Psoas muscle (tissue), 8 donors: Measurements from ENCODE around the gene BNIP3. TPM values are rescaled to one million over a fixed set of nuclear protein-coding genes. Genes with fewer than 3 reads are reported as not detected.
A peak's percentile ranks its signal among the peaks of the same experiment; 100 is the strongest.

ENCODE experiments used
- ATAC-seq, 4 donors: fragments of 200-7000 bp; cut with Tn5 transposase; one replicate each; pipeline ENCODE4 v1.9.1; 2020; ENCODE audit warnings: moderate library complexity in 3 of 4, mild to moderate bottlenecking in 2 of 4
- DNase-seq, 2 donors: peaks; one replicate each; pipeline ENCODE4 v3.0.0-alpha.2; 2020
- H3K27ac ChIP-seq: fragments of 200-600 bp; one replicate; pipeline ENCODE4 v1.8.0; 2022
- H3K27me3 ChIP-seq, 3 donors: fragments of 200-600 bp in 1 of 3; one replicate each; pipeline versions ENCODE4 v1.6.1 to v1.8.0; 2013 to 2022; ENCODE audit warnings: low read length in 2 of 3, mild to moderate bottlenecking in 2 of 3, moderate library complexity in 1 of 3; ENCODE audit not compliant: insufficient read depth in 3 of 3
- H3K36me3 ChIP-seq, 2 donors: fragments of 200-600 bp in 1 of 2; one replicate each; pipeline versions ENCODE4 v1.6.1 to v1.8.0; 2013 to 2022; ENCODE audit warnings: low read depth in 1 of 2, mild to moderate bottlenecking in 1 of 2, moderate library complexity in 1 of 2; ENCODE audit not compliant: insufficient read depth in 1 of 2
- H3K4me1 ChIP-seq: fragments of 200-600 bp; one replicate; pipeline ENCODE4 v1.8.0; 2022
- H3K4me3 ChIP-seq: fragments of 200-600 bp; one replicate; pipeline ENCODE4 v1.8.0; 2022; ENCODE audit warnings: mild to moderate bottlenecking
- H3K9me3 ChIP-seq: fragments of 200-600 bp; one replicate; pipeline ENCODE4 v1.8.0; 2022
- WGBS, 3 donors: extraction: QIAGEN DNeasy Blood & Tissue Kit; methylation state at CpG; one replicate each; pipeline versions ENCODE4 v1.1.6 to v1.1.7; 2013; 5-methylcytosine and 5-hydroxymethylcytosine counted together
- intact Hi-C, 2 donors: fragments of 100-400 bp; cut with DNase I; formaldehyde crosslinking; loops; one replicate each; pipeline versions ENCODE4 v1.11.0 to v1.14.2; 2022
- polyA plus RNA-seq, 3 donors: library from polyadenylated mRNA; stranded (reverse); fragments of 200-250 nt; gene quantifications; one replicate each; pipeline ENCODE4 v1.2.3, GENCODE V29; 2013
- total RNA-seq, 4 donors: library from RNA; stranded (reverse); fragmentation: NEBNext Ultra II Directional in 2 of 4; extraction: Animal tissue kit (Norgen Biotek cat#: 25700) in 2 of 4; gene quantifications; one replicate each; pipeline versions ENCODE4 v1.2.1 to v1.2.4, GENCODE V29; 2021 to 2023
- TF ChIP-seq, protein P1 (sequence below): fragments of 200-600 bp; IDR thresholded peaks from one replicate; pipeline ENCODE4 v1.8.0; 2022; ENCODE audit warnings: antibody characterized with exemption
- donor health status: healthy with polysubstance abuse.
- donor health status: DM: no; HTN: no; CAD: no; lungs with moderate emphysema.
- donor health status: Bipolar disorder and iron deficiency.
- donor health status: healthy.
- donor health status: DM: yes; HTN: yes; CAD: no.
- donor health status: DM: no; HTN: no; CAD: no.
- donor health status: DM: no; HTN: no; CAD: no.
- donor health status: DM: yes; HTN: yes; CAD: no.

Gene BNIP3
- total and polyA plus RNA-seq, 7 donors, result 85.9 to 210 (median 149) TPM

DNA sequence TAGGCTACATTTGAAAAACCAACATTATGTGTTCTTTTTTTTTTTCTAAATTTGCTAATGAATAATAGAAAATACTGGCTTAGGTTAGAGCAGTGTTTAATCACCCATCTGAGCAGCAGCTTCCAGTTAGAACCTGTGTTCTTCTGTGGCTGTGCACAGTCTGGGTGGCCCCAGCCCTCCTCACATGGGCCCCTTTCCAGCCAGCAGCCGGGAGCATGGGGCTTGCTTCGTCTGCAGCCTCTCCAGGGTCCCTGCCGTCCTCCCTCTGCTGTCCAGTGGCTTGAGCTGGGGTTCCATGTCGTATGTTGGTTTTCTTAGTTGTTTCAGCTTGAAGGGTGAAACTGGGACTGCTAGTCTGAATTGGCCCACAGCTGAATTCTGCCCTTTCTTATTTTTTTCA is 37.3 kb downstream of the BNIP3 start:
- Histone ChIP-seq H3K27ac (no peak overlapping the region), H3K27me3 (no peaks in the 10 kb centered on the region), H3K4me3 (no peak overlapping the region), H3K4me1 (no peaks in the 10 kb centered on the region), H3K36me3 (peaks cover 4 to 90% of the 10 kb centered on the region in 2 donors), H3K9me3 (no peaks in the 10 kb centered on the region)
- TF ChIP-seq, protein P1, sequence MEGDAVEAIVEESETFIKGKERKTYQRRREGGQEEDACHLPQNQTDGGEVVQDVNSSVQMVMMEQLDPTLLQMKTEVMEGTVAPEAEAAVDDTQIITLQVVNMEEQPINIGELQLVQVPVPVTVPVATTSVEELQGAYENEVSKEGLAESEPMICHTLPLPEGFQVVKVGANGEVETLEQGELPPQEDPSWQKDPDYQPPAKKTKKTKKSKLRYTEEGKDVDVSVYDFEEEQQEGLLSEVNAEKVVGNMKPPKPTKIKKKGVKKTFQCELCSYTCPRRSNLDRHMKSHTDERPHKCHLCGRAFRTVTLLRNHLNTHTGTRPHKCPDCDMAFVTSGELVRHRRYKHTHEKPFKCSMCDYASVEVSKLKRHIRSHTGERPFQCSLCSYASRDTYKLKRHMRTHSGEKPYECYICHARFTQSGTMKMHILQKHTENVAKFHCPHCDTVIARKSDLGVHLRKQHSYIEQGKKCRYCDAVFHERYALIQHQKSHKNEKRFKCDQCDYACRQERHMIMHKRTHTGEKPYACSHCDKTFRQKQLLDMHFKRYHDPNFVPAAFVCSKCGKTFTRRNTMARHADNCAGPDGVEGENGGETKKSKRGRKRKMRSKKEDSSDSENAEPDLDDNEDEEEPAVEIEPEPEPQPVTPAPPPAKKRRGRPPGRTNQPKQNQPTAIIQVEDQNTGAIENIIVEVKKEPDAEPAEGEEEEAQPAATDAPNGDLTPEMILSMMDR, result no peak
- ATAC-seq (no peak), DNase-seq (no peak)
- intact Hi-C loops, result no loop called here
- 71 to 89% (median 77%) methylated on average over 4 of the region's 4 CpGs for WGBS, 3 donors

DNA sequence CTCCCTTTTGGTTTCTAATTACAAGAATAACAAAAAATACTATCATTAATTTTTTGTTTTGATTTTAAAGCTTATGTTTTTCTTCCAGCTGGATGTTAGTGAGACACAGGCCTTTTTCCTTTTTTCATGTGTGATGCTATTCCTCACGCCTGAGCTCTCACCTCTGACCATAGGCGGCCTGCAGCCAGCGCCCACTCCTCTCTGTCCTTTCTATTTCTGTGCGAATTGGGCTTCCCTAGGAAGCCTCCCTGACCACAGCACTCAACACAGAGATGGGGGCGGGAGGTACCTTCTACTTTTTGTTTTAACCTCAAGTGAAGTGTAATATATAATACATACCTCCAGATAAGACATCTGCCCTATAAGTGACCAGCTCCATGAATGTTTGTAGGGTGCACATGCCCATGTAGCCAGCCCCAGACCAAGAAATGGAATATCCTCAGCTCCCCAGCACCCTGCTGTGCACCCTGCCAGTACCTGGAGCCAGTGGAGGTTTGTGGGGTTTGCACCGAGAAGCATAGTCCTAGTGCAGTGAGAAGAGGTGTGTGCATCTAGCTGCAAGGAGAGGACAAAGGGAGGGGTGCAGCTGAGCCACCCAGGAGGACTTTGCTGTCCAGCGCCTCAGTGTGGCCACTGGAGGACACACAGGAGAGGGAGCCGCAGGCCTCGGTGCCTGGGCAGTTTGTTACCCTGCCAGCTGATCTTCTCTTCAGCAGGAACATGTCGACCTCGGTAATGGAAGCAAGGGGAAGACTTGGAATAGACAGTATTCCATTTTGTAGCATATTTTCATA is 38.5 kb downstream of the BNIP3 start:
- ATAC-seq (peak; percentile 36 to 77 (median 70)), DNase-seq (no peak)
- H3K27ac ChIP-seq, result no peak overlapping the region
- H3K9me3 ChIP-seq, result no peaks in the 10 kb centered on the region
- TF ChIP-seq, protein P1, result peak; percentile 38
- intact Hi-C loops, result no loop called here
- H3K27me3 ChIP-seq, result no peaks in the 10 kb centered on the region
- H3K4me1 ChIP-seq, result no peaks in the 10 kb centered on the region
- WGBS, 3 donors, result 69 to 76% (median 71%) methylated on average over 11 of the region's 11 CpGs
- peaks cover 0 to 85% of the 10 kb centered on the region in 2 donors for H3K36me3 ChIP-seq
- H3K4me3 ChIP-seq, result no peak overlapping the region

DNA sequence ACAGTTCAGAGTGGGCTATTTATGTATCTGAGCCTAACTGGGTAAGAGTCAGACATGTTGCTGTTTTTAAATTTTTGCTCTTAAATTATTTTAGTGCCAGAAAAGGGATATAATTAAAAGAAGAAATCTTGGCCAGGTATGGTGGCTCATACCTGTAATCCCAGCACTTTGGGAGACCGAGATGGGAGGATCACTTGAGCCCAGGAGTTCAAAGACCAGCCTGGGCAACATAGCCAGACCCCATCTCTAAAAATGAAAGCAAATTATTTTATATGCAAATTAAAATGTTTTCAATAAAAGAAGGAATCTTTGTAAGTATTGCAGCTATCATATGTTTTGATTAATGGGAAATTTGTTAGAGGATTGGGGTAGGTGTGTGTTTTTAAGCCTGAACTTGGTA is 39.3 kb downstream of the BNIP3 start:
- WGBS, 3 donors, result 95 to 100% (median 97%) methylated on average over 1 of the region's 1 CpG
- DNase-seq (no peak), ATAC-seq (no peak)
- Histone ChIP-seq H3K36me3 (peaks cover 0 to 85% of the 10 kb centered on the region in 2 donors), H3K9me3 (no peaks in the 10 kb centered on the region), H3K27me3 (no peaks in the 10 kb centered on the region), H3K4me1 (no peaks in the 10 kb centered on the region), H3K27ac (no peak overlapping the region), H3K4me3 (no peak overlapping the region)
- intact Hi-C loops, result no loop called here
- TF ChIP-seq, protein P1, result no peak

DNA sequence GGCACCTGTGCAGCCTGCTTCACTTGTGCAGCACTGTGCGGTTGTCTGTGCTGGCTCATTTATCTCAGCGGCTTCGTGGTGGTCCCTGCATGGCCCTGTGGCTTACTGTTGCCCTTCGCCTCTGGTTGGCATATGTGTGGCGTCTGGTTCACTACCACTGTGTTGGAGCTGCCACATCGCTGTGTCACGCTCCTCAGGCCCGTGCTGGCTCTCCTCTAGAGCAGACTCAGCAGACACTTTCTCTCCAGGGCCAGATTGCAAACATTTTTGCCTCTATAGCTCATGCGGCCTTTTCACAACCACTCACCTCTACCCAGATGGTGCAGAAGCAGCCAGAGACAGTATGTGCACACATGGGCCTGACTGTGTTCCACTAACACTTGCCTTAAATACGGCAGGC is 43.0 kb downstream of the BNIP3 start:
- peaks cover 0 to 75% of the 10 kb centered on the region in 2 donors for H3K36me3 ChIP-seq
- intact Hi-C loops, result no loop called here
- peaks cover under 1% of the 10 kb centered on the region for H3K4me1 ChIP-seq
- TF ChIP-seq, protein P1, result no peak
- H3K9me3 ChIP-seq, result no peaks in the 10 kb centered on the region
- H3K27me3 ChIP-seq, result no peaks in the 10 kb centered on the region
- no peak overlapping the region for H3K27ac ChIP-seq
- DNase-seq (no peak), ATAC-seq (no peak)
- H3K4me3 ChIP-seq, result no peak overlapping the region
- 96 to 98% (median 97%) methylated on average over 10 of the region's 10 CpGs for WGBS, 3 donors
